Activated CD8-positive, alpha-beta memory T cell treated with anti-CD3 and anti-CD28 coated beads, Interleukin-2, amount 50 U/mL, for 1 hour (primary cell): ENCODE data around the gene MAN2C1.
"Not testable (repeated sequence)": the region's sequence is repeated elsewhere in the genome, so short reads cannot be mapped to it uniquely, and the experiment has no call there.

Source experiments
- DNase-seq: peaks from one replicate; pipeline ENCODE4 v3.0.0-alpha.2; 2020; ENCODE audit errors: extremely low read depth

MAN2C1 gene

DNA sequence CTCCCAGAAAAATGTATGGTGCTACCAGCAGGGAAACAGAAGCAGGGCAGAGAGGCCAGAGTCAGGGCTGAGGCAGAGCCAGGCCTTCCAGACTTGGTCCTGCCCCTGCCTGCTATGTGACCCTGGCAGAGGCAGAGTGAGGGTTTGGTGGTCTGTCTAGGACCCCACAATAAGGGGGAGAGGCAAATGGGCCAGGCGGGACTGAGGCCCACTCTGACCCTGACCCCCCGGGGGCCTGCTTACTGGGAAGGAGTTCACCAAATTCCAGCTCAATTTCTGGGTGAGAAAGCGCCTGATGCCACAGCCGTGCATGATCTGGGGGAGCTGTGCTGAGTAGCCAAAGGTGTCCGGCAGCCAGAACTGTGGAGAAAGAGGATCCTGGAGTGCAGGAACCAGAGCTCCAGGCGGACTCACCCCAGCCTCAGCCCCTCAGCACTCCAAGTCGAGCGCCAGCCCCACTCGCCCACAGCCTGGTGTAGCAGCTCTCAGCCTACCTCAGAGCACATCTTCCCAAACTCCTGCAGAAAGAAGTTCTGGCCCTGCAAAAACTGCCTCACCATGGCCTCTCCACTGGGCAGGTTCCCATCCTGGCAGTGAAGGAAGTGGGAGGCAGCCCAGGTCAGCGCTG lies 6.9 kb downstream of the MAN2C1 start:
- DNase-seq = no peak

DNA sequence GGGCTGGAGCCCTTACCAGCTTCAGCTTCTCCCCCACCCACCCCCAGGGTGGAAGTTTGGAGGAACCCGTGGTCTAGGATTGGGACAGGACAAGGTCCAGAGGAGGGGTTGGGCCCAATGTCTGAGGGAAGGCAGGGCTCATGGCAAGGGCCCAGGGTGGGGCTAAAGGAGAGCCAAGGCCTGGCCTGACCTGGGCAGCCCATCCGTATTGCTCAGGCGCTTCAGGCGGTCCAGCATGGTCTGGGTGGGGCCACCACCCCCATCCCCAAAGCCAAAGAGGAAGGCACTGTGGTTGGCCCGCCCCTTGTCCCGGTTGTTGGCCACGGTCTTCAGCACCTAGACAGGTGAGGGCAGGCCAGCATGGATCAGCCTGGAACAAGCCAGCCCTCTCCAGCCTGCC lies 7.6 kb downstream of the MAN2C1 start:
- no peak for DNase-seq

- no peak for DNase-seq
Observed at GRCh38 chr15:75360391-75360790, 8.0 kb downstream of the MAN2C1 start.

GRCh38 chr15:75359537-75360250 lies 8.7 kb downstream of the MAN2C1 start:
- no peak for DNase-seq

- DNase-seq = no peak
Observed at GRCh38 chr15:75358771-75359536, 9.5 kb downstream of the MAN2C1 start.

GRCh38 chr15:75357976-75358673 lies 10.3 kb downstream of the MAN2C1 start:
- no peak for DNase-seq

DNA sequence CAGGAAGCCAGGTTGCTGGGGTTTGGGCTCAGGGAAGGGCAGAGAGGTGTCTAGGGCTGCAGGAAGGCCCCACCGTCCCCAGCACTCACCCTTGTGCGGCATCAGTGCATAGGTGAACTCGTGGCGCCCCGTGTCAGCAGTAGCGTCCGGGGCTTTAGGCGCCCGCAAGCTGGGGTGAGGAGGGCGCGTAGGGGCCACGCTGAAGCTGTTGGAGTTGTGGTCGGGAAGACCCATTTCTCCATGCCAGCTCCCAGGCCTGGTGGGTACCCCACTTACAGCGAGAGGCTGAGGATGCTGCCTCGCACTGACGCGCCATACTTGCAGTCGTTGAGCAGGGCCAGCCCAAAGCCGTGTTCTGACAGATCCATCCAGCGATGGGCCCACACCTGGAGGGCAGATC lies 11.9 kb downstream of the MAN2C1 start:
- no peak for DNase-seq

DNA sequence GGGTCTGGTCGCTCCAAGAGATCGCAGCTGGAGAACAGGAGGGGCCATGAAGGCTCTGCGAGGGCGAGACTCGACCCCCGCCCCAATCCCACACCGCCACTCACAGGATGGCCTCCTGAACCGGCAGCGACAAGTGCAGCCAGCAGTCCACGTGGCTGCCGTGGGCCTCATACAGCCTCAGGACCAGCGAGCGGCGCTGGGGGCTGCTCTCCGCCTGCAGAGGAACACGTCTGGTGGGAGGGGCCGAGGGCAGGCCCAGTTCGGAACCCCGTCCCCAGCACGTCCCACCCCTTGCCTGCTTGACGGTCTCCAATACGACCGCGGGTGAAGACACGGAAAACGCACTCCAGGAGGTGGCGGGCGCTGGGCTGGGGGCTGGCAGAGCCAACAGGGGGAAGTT lies 12.4 kb downstream of the MAN2C1 start:
- no peak for DNase-seq

DNA sequence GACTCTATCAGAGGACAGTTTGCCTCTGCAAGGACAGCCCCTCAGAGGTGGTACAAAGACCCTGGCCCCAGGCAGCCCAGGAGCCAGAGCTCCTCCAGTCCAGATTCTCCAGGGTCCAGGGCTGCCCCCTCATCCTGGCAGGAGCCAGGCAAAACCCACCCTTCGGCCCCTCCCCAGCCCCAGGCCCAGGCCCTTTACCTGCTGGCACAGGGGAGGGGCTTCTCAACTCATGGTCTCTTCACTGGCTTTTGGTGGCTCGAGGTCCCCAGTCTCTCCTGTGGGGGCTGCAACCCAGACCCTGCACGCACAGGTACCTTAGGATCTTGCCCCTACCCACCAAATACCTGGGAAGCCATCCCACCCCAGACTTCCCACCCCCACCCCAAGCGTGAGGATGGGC lies 13.0 kb downstream of the MAN2C1 start:
- no peak for DNase-seq

DNA sequence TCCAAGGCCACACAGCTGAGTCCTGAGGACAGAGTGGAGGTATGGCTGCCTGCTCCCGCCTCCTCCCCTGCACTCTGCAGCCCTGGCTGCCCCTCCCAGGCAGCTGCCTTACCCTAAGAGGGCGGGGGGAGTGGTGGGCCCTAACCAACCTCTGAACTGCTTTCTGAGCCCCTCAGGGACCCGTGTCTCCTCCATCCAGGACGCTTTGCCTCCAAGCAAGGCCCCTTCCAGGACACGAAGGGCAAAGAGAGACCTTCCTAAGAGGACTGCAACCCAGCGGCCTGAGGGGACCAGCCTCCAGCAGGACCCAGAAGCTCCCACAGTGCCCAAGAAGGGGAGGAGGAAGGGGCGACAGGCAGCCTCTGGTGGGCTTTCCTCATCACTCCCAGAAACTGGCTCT lies 14.0 kb downstream of the MAN2C1 start:
- no peak for DNase-seq

DNA sequence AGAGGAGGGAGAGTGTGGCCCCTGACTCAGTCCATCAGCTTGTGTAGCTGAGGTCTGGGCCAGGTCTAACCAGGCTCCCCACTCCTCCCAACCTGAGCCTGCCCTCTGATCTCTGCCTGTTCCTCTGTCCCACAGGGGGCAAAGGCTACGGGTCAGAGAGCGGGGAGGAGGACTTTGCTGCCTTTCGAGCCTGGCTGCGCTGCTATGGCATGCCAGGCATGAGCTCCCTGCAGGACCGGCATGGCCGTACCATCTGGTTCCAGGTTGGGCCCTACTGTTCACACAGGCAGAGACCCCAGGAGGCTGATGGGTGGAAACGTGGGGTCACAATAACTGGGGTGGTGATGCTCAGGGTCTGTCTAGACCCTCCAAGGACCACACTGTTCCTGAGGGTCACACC lies 14.8 kb downstream of the MAN2C1 start:
- DNase-seq = no peak

GRCh38 chr15:75352186-75353080 lies 16.0 kb downstream of the MAN2C1 start:
- DNase-seq = no peak

DNA sequence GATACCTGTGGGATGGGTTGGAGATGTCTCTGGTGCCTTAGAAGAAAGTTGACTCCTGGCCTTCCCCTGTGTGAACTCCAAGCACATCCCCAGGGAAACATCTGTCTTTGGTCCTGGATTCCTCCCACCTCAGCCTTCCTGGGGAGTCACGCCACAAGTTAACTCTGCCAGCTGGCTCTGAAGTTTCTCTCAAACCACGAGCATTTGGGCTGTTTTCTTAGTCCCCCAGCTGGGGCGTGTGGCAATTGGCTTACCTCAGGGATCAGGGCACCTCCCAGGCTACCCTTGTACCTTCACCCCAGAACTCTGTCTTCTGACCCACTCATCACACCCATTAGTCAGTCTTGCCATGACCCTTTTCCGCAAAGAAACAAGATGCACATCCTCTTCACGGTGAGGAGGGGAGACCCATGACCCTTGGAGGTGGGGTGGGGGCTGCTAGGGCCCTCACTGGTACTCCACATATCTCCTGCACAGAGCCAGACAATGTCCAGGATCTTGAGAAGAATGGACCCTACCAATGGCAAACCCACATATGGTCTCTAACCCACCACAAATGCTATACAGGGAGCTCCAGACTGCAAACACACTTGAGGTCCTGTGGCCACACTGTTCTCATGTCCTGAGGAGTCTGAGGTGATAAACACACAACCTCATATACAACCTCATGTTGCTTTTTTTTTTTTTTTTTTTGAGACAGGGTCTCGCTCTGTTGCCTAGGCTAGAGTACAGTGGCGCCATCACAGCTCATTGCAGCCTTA lies 17.6 kb downstream of the MAN2C1 start:
- no peak for DNase-seq

GRCh38 chr15:75349851-75350588 lies 18.4 kb downstream of the MAN2C1 start:
- no peak for DNase-seq

DNA sequence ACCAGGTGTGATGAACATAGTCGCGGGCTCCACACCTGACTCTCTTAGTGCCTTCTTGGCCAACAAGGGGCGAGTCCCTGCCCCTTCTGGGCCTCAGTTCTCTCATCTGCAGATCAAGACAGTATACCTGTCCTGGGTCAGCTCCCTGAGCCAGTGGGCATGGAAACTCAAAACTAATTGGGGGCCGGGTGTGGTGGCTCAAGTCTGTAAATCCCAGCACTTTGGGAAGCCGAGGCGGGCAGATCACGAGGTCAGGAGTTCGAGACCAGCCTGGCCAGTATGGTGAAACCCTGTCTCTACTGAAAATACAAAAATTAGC lies 19.1 kb downstream of the MAN2C1 start:
- not testable (repeated sequence) for DNase-seq

DNA sequence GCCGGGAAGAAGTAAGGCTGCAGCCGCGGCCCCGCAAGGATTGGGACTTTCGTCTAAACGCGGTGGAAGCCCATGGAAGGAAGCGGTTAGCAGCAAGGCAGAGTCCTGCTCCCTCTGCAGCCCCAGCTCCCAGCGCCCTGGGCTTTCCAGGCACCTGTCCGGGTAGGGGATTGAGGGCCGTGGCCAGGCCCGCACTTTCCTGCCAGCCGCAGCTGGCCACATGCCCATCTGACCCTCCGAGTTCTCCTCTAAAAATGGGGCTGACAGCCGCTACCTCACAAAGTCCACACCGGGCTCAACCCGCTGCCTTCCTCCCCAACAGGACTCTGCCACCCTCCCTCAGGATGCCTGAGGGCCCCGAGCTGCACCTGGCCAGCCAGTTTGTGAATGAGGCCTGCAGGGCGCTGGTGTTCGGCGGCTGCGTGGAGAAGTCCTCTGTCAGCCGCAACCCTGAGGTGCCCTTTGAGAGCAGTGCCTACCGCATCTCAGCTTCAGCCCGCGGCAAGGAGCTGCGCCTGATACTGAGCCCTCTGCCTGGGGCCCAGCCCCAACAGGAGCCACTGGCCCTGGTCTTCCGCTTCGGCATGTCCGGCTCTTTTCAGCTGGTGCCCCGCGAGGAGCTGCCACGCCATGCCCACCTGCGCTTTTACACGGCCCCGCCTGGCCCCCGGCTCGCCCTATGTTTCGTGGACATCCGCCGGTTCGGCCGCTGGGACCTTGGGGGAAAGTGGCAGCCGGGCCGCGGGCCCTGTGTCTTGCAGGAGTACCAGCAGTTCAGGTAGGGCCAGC lies 19.7 kb downstream of the MAN2C1 start:
- DNase-seq = no peak

- DNase-seq = no peak
Observed at GRCh38 chr15:75348034-75348561, 20.3 kb downstream of the MAN2C1 start.

DNA sequence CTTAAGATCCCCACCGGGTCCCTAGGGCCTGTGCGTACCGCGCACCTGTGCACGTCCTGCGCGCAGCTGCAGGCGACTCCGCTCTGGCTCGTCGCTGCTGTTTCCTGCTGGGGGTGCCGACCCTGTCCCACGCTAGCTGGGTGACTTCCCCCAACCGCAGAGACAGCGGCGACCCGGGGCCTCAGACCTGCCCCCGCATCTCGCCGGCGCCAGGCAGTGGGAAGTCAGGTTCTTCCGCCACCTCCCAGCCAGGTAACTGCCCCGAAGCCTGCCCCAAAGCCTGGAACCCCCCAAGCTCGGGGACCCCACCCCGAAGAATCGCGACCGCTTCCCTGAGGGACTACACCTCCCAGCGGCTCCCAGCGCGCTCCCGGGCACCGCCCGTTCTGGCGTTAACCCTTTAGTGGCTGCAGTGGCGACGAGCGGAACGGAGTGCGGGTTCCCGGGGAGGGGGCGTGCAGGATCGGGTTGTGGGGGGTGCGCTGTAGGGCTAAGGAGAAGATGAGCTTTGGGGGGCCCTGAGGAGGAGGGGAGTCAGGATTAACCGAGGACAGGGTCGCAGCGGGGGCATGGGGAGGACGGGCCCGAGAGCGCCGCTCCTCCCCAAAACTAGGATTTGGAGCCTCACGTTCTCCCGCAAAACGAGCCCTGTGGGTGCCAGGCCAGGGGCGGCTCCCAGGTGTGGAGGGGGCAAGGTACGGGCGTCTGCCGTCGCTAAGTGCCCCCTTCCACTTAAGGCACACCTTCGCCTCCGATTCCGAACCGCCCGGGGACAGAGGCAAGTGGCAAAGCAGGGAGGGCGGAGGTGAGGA lies 21.0 kb downstream of the MAN2C1 start:
- DNase-seq = no peak
